Ishikawa (cell line): ENCODE results near the gene FBXO36.

ENCODE experiments used
- CEBPB ChIP-seq: IDR thresholded peaks from 2 replicates; pipeline ENCODE4 v1.6.1; 2012
- CREB1 ChIP-seq: IDR thresholded peaks from 2 replicates; pipeline ENCODE4 v1.6.1; 2012; ENCODE audit warnings: low read depth
- EP300 ChIP-seq: IDR thresholded peaks from 2 replicates; pipeline ENCODE4 v1.6.1; 2012; ENCODE audit warnings: borderline replicate concordance
- FOXM1 ChIP-seq: IDR thresholded peaks from 2 replicates; pipeline ENCODE4 v1.6.1; 2012; ENCODE audit warnings: low read depth, borderline replicate concordance
- MAX ChIP-seq: IDR thresholded peaks from 2 replicates; pipeline ENCODE4 v1.6.1; 2012
- NFIC ChIP-seq: IDR thresholded peaks from 2 replicates; pipeline ENCODE4 v1.6.1; 2012
- RAD21 ChIP-seq: IDR thresholded peaks from 2 replicates; pipeline ENCODE4 v1.6.1; 2012; ENCODE audit warnings: low read depth
- REST ChIP-seq: IDR thresholded peaks from 2 replicates; pipeline ENCODE4 v1.6.1; 2012; ENCODE audit warnings: low read depth, mild to moderate bottlenecking
- TAF1 ChIP-seq: IDR thresholded peaks from 2 replicates; pipeline ENCODE4 v1.6.1; 2012; ENCODE audit warnings: low read depth, mild to moderate bottlenecking
- TCF12 ChIP-seq: IDR thresholded peaks from 2 replicates; pipeline ENCODE4 v1.6.1; 2012; ENCODE audit warnings: low read depth
- TEAD4 ChIP-seq: IDR thresholded peaks from 2 replicates; pipeline ENCODE4 v1.6.1; 2012
- USF1 ChIP-seq: IDR thresholded peaks from 2 replicates; pipeline ENCODE4 v1.6.1; 2012
- YY1 ChIP-seq: IDR thresholded peaks from 2 replicates; pipeline ENCODE4 v1.6.1; 2012; ENCODE audit warnings: low read depth
- ZBTB7A ChIP-seq: IDR thresholded peaks from 2 replicates; pipeline ENCODE4 v1.6.1; 2012; ENCODE audit warnings: low read depth

GRCh38 chr2:229974266-229974665 is 52.0 kb downstream of the FBXO36 start:
- no peak for TF ChIP-seq FOXM1
- TF ChIP-seq TAF1 = no peak
- no peak for TF ChIP-seq CEBPB
- TF ChIP-seq EP300 = no peak
- TF ChIP-seq CREB1 = no peak
- no peak for TF ChIP-seq MAX
- no peak for TF ChIP-seq NFIC
- TF ChIP-seq USF1 = no peak
- no peak for TF ChIP-seq YY1
- no peak for TF ChIP-seq REST
- no peak for TF ChIP-seq ZBTB7A
- no peak for TF ChIP-seq TCF12
- no peak for TF ChIP-seq RAD21
- no peak for TF ChIP-seq TEAD4
